GM19467 (cell line): ENCODE measurements around the gene STRIP1.

Experiments
- ATAC-seq: cut with Tn5 transposase; IDR thresholded peaks from one replicate; pipeline ENCODE4 v1.9.1; 2021; ENCODE audit warnings: mild to moderate bottlenecking, moderate library complexity; ENCODE audit not compliant: unreplicated experiment

STRIP1 gene, protein sequence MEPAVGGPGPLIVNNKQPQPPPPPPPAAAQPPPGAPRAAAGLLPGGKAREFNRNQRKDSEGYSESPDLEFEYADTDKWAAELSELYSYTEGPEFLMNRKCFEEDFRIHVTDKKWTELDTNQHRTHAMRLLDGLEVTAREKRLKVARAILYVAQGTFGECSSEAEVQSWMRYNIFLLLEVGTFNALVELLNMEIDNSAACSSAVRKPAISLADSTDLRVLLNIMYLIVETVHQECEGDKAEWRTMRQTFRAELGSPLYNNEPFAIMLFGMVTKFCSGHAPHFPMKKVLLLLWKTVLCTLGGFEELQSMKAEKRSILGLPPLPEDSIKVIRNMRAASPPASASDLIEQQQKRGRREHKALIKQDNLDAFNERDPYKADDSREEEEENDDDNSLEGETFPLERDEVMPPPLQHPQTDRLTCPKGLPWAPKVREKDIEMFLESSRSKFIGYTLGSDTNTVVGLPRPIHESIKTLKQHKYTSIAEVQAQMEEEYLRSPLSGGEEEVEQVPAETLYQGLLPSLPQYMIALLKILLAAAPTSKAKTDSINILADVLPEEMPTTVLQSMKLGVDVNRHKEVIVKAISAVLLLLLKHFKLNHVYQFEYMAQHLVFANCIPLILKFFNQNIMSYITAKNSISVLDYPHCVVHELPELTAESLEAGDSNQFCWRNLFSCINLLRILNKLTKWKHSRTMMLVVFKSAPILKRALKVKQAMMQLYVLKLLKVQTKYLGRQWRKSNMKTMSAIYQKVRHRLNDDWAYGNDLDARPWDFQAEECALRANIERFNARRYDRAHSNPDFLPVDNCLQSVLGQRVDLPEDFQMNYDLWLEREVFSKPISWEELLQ

DNA sequence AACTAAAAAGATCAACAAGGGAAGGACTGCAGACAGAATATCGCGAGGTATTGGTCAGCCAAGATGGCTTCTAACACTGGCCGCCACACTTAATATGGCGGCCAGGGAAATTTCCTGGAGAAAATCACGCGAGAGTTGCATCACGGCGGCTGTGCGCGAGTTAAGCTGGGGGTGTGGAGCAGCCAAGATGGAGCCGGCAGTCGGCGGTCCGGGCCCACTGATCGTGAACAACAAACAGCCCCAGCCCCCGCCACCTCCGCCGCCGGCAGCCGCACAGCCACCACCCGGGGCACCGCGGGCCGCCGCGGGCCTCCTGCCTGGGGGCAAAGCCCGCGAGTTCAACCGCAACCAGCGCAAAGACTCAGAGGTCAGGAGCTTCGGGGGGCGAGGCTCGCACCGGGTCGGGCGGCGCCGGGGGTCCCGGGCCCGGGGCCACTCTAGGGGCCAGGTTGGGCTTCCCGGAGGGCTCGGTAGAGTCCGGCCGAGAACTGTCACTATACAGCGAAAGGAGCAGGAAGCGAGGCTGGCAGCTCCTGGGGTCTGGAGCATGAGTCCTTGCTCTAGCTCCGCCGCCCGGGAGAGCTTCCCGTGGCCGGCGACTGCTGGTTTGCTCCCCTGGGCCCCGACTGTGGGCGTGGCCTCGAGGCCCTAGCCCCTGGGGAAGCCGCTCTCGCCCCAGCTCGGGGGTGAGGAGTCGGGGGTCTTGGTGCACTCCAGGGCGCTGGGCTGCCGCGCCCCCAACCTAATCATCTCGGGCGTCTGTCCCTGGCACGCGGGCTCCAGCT lies at the start of gene STRIP1:
STRIP1 (plus strand) TSS at position 174 of the 785 bp plus-strand sequence; CDS start at position 188, 14 bp downstream.
- peak; percentile 85 for ATAC-seq

DNA sequence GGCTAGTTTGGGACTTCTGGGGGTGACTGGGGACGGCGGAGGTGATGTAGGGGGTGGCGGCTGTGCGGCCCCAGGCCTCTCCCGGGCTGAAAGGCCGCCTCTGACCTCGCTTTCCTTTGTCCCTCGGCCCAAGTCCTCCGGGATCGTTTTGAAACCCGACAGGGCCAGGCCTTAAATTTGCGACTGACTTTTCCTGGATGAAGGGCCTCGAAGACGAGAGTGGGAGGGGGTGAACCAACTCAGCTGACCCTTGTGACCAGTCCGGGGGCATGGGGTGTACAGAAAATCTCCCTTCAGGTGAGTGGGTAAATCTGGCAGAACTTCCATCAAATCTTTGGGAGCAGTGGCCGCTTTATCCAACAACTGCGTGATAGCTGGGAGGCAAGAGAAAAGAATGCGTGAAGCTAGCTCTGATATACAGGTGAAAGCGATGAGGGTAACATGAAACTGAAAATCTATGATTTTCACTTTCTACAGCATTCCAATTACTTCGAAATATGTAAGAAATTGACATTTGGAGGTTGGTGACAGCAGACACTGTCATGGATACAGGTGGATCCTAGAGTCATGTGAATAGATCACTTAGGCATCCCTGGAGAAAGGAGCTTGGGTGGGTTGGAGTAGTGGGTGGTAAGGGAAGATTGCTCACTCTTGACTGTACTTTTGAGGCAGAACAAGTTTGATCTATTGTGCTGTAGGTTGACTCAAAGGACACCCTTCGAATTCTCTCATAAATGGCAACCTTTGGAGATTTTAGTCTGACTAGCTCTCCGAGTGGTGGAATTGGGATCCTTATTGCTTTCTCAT lies 49.0 kb upstream of the STRIP1 start:
- no peak for ATAC-seq

GRCh38 chr1:109986054-109986444 lies 48.4 kb upstream of the STRIP1 start:
- no peak for ATAC-seq

- ATAC-seq: no peak
These were observed 46.0 kb upstream of the STRIP1 start for GRCh38 chr1:109988349-109988914.

DNA sequence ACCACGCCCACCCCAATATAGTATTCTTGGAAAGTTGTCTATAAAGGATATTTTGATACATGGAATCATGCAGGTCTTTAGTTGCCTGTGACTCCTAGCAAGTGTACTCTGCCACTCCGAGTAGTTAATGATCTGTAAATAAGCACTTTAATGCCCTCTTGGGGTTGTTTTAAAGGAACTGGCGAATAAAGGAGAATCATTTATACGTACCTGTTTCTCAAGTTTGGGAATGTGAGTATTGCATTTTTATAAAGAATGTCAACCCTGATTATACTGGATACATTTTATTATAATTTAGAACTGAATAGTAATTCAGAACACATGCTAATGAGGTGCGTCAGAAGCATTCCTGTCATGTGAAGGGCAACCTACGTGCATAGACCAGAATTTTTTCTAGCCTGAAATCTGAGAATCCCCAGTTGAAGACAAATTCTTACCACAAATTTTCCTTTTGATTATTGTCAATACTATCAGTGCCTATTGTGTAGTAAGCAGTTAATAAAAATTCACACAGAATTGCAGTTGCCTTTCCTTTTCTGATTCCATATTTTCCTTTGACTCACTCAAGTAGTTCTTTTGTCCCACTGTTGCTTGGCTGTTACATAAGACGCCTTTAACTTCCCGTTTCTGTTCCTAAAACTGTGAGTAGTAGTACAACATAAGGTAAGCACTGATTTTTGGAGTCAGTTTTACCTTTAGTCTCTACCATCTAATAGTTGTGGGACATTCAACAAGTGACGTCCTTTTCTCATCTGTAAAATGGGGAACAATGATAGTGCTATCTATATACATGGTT lies 44.7 kb upstream of the STRIP1 start:
- no peak for ATAC-seq

DNA sequence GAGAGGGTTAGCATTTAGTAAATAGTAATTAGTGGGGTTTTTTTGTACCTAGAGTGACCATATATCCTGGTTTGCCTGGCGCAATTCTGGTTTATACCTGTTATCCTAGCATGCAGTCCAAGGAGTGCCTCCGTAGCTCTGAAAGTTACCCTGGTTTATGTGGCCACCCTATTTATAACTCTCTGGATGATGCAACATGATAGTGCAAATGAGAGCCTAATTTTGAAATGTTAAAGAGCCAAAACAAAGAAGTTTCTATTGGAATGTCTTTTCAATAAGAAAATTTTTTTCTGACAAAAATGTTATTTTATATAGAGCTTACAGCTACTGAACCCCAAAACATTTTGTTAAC lies 44.1 kb upstream of the STRIP1 start:
- ATAC-seq: no peak

- no peak for ATAC-seq
These were observed 43.0 kb upstream of the STRIP1 start for GRCh38 chr1:109991400-109991925.

GRCh38 chr1:109993885-109994284 lies 40.5 kb upstream of the STRIP1 start:
- no peak for ATAC-seq

DNA sequence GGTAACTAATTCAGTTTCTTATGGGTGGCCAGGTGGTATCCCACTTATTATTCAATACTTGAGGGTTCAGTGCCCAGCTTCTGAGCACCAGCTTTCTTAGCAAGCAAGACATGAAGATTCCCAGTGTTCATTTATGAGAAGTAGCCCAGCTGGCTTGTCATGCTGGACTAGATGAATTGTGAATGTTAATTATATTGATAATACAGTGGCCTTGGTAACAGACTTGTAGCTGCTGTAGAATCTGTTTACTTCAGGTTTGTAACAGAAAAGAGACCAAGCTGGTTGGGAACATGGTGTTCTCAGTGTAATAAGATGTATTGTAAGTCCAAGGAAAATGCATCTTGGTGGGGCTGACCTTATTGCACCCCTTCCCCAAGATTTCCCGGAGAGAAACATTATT lies 39.8 kb upstream of the STRIP1 start:
- ATAC-seq: no peak

- ATAC-seq: no peak
These were observed 38.9 kb upstream of the STRIP1 start for GRCh38 chr1:109995536-109995935.

DNA sequence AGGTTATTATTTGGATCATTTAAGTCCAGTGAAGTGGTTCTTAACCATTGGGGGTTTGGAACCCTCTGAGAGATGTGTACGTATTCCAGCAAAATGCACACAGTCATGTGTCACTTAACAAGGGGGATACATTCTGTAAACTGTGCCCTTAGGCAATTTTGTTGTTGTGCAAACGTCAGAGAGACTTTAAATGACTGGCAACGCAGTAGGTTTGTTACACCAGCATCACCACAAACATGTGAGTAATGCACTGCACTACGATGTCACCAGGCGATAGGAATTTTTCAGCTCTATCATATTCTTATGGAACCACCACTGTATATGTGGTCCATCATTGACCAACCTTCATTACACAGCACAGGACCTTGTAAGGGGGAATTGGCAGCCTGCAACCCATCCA lies 37.9 kb upstream of the STRIP1 start:
- ATAC-seq: no peak

GRCh38 chr1:109997204-109997866 lies 37.1 kb upstream of the STRIP1 start:
- no peak for ATAC-seq

- no peak for ATAC-seq
These were observed 36.6 kb upstream of the STRIP1 start for GRCh38 chr1:109997867-109998229.

DNA sequence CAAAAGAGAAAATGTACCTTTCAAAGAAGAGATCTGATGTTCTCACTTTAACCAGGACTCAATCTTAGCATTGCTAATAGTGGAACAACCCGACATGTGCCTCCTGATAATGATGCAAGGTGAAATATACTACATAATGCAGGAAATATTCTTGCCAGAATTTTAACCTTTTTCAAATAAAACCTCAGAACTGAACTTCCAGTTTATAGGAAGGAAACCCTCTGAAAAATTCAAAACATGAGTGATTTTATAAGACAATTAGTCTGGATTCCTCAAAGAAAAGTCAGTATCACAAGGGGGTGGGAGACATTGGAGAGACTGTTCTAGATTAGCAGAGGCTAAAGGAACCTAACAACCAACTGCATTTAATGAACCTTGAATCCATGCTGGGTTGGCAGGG lies 31.7 kb upstream of the STRIP1 start:
- no peak for ATAC-seq

DNA sequence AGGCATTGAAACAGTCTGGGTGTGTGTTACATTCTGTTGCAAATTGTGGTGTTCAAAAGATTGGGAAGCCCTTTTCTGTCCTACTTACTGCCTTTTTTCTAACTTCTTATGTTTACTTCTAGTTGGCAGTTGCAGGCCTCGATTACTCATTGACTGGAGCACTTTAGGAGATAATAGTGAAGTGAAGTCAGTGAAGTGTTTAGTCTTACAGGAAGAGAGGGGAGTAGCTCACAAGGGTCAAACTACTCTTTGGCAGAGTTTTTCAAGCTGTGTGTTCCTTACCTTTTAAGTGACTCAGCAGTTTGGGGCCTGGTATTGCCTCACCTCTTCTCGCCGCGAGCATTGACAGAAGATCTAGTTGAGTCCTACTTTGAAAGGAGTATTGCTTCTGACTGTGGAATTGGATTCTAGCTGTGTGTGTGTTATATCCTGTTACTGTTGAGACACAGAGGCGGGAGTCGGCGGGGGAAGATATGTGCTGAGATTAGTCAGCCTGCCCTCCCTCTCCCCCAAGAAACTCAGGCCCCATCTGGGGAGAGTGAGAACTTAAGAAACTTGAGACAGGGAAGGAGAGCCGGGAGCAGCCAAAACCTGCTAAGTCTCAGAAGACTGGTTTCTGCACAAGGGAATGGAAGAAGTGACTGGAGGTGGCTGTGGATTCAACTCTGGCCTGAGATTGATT lies 30.5 kb upstream of the STRIP1 start:
- ATAC-seq: peak; percentile 75

GRCh38 chr1:110004583-110004982 lies 29.8 kb upstream of the STRIP1 start:
- ATAC-seq: no peak

DNA sequence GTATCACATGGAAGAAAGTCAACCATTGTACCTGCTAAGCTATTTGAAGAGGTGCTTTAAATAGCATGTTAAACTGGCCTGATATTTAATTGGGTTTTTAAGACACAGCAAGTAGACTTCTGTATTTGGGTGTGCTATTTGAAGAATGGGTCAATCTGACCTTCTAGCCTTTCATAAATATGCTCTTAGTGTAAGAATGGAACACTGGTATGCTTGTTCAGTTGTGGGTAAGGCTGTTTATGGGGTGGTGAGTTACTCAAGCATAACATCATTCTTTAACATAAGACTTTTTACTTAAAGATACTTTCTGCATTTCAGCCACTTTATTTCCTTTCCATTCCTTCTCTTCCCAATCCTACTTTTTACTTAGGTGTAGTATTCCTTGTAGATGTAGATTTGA lies 28.5 kb upstream of the STRIP1 start:
- no peak for ATAC-seq

GRCh38 chr1:110006516-110006915 lies 27.9 kb upstream of the STRIP1 start:
- no peak for ATAC-seq
